SK-N-SH treated with all-trans-retinoic acid at 6 μM for 48 hours (cell line): Measurements from ENCODE around the gene GREM1.

Experiments
- ATAC-seq: fragments of 200-7000 bp; cut with Tn5 transposase; 3 replicates; pipeline ENCODE4 v1.9.1; 2020; ENCODE audit warnings: mild to moderate bottlenecking, moderate library complexity
- ARNTL ChIP-seq: fragments of 450-650 bp; formaldehyde crosslinking; IDR thresholded peaks from 2 replicates; pipeline ENCODE4 v1.5.0; 2020; ENCODE audit warnings: low read depth, mild to moderate bottlenecking, moderate library complexity, borderline replicate concordance
- BACH2 ChIP-seq: fragments of 250-450 bp; sonication (Bioruptor Pico); IDR thresholded peaks from 2 replicates; pipeline ENCODE4 v1.9.0; 2021; ENCODE audit warnings: mild to moderate bottlenecking, borderline replicate concordance
- CSDC2 ChIP-seq: fragments of 250-450 bp; sonication (Bioruptor Pico); IDR thresholded peaks from 2 replicates; pipeline ENCODE4 v1.5.0; 2020; ENCODE audit warnings: mild to moderate bottlenecking, moderate library complexity
- ESRRG ChIP-seq: fragments of 250-450 bp; sonication (Bioruptor Pico); IDR thresholded peaks from 2 replicates; pipeline ENCODE4 v1.6.1; 2021; ENCODE audit warnings: mild to moderate bottlenecking
- GLIS3 ChIP-seq: fragments of 250-450 bp; sonication (Bioruptor Pico); IDR thresholded peaks from 2 replicates; pipeline ENCODE4 v1.5.0; 2020; ENCODE audit warnings: mild to moderate bottlenecking, moderate library complexity
- OSR1 ChIP-seq: fragments of 250-450 bp; sonication (Bioruptor Pico); IDR thresholded peaks from 2 replicates; pipeline ENCODE4 v1.8.0; 2022; ENCODE audit warnings: moderate library complexity, mild to moderate bottlenecking, inconsistent platforms
- PPARA ChIP-seq: fragments of 250-450 bp; sonication (Bioruptor Pico); IDR thresholded peaks from 2 replicates; pipeline ENCODE4 v1.5.0; 2020; ENCODE audit warnings: mild to moderate bottlenecking, borderline replicate concordance
- RARB ChIP-seq: fragments of 250-450 bp; sonication (Bioruptor Pico); IDR thresholded peaks from 2 replicates; pipeline ENCODE4 v1.8.0; 2021; ENCODE audit warnings: mild to moderate bottlenecking, moderate library complexity
- SNAI2 ChIP-seq: fragments of 250-450 bp; sonication (Bioruptor Pico); IDR thresholded peaks from 2 replicates; pipeline ENCODE4 v1.5.0; 2020; ENCODE audit warnings: mild to moderate bottlenecking, moderate library complexity
- TCF4 ChIP-seq: fragments of 250-450 bp; sonication (Bioruptor Pico); IDR thresholded peaks from 2 replicates; pipeline ENCODE4 v1.8.0; 2021; ENCODE audit warnings: mild to moderate bottlenecking, moderate library complexity, borderline replicate concordance
- TOX ChIP-seq: fragments of 250-450 bp; sonication (Bioruptor Pico); IDR thresholded peaks from 2 replicates; pipeline ENCODE4 v1.8.0; 2021; ENCODE audit warnings: mild to moderate bottlenecking, moderate library complexity, borderline replicate concordance
- ZC3H10 ChIP-seq: fragments of 250-450 bp; sonication (Bioruptor Pico); IDR thresholded peaks from 2 replicates; pipeline ENCODE4 v1.5.1; 2021; ENCODE audit warnings: mild to moderate bottlenecking, moderate library complexity
- ZFP3 ChIP-seq: fragments of 250-450 bp; sonication (Bioruptor Pico); IDR thresholded peaks from 2 replicates; pipeline ENCODE4 v1.5.0; 2020; ENCODE audit warnings: mild to moderate bottlenecking, moderate library complexity
- ZFP30 ChIP-seq: fragments of 450-650 bp; formaldehyde crosslinking; IDR thresholded peaks from 2 replicates; pipeline ENCODE4 v1.5.0; 2022; ENCODE audit warnings: mild to moderate bottlenecking, moderate library complexity
- ZNF565 ChIP-seq: fragments of 450-650 bp; formaldehyde crosslinking; conservative IDR thresholded peaks from 2 replicates; pipeline ENCODE4 v1.5.0; 2020; ENCODE audit warnings: low read depth, mild to moderate bottlenecking, moderate library complexity
- ZNF70 ChIP-seq: fragments of 450-650 bp; formaldehyde crosslinking; IDR thresholded peaks from 2 replicates; pipeline ENCODE4 v1.5.0; 2020; ENCODE audit warnings: mild to moderate bottlenecking, moderate library complexity
- ZNF8 ChIP-seq: fragments of 450-650 bp; formaldehyde crosslinking; IDR thresholded peaks from 2 replicates; pipeline ENCODE4 v1.5.0; 2020; ENCODE audit warnings: mild to moderate bottlenecking, moderate library complexity
- TF ChIP-seq, protein P1 (sequence below): fragments of 250-450 bp; sonication (Bioruptor Pico); IDR thresholded peaks from 2 replicates; pipeline ENCODE4 v1.8.0; 2020; ENCODE audit warnings: mild to moderate bottlenecking, moderate library complexity, borderline replicate concordance
- TF ChIP-seq, protein P2 (sequence below): fragments of 250-450 bp; sonication (Bioruptor Pico); IDR thresholded peaks from 2 replicates; pipeline ENCODE4 v1.5.1; 2021; ENCODE audit warnings: mild to moderate bottlenecking, moderate library complexity
- TF ChIP-seq, protein P3 (sequence below): fragments of 250-450 bp; sonication (Bioruptor Pico); IDR thresholded peaks from 2 replicates; pipeline ENCODE4 v1.5.0; 2020; ENCODE audit warnings: mild to moderate bottlenecking, moderate library complexity
- TF ChIP-seq, protein P4 (sequence below): fragments of 250-450 bp; sonication (Bioruptor Pico); IDR thresholded peaks from 2 replicates; pipeline ENCODE4 v1.8.0; 2021; ENCODE audit warnings: low read depth, mild to moderate bottlenecking, moderate library complexity, borderline replicate concordance

GREM1 gene

DNA sequence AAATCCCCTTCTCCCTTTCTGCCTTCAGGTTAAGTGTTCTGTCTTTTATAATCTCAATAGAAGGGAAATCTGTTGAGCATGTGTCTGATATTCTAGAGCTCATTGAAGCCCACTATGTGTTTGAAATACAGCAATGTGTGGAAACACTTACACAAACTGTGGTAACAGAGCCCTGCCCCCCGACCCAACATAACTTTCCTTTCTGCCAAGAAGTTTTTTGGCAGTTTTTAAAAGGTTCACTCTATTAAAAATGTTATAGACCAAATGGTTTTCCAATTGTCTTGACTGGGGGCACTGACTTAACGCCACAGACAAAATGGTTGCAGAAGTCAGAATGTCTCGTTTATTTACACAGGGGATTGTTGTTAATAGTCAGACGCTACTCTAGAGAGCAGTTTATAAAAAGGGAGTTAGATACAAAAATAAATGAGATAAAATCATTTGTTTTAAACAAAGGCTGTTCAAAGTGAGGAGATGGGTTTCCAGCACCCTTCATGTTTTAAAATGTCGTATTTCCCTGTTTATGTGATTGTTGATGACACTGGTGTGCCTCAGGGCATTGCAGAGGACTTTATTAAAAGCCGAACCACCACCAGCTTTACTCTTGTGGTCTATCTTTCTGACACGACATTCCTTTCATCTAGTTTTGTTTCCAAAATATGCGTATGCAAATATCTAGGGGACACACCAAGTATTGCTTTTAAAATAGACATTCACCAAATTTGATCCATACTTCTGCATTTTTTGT is 26.7 kb upstream of the GREM1 start:
- TF ChIP-seq ZC3H10 (CRISPR knock-in tag) = no peak
- no peak for TF ChIP-seq CSDC2 (CRISPR knock-in tag)
- TF ChIP-seq, protein P1, sequence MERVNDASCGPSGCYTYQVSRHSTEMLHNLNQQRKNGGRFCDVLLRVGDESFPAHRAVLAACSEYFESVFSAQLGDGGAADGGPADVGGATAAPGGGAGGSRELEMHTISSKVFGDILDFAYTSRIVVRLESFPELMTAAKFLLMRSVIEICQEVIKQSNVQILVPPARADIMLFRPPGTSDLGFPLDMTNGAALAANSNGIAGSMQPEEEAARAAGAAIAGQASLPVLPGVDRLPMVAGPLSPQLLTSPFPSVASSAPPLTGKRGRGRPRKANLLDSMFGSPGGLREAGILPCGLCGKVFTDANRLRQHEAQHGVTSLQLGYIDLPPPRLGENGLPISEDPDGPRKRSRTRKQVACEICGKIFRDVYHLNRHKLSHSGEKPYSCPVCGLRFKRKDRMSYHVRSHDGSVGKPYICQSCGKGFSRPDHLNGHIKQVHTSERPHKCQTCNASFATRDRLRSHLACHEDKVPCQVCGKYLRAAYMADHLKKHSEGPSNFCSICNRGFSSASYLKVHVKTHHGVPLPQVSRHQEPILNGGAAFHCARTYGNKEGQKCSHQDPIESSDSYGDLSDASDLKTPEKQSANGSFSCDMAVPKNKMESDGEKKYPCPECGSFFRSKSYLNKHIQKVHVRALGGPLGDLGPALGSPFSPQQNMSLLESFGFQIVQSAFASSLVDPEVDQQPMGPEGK (CRISPR knock-in tag) = no peak

DNA sequence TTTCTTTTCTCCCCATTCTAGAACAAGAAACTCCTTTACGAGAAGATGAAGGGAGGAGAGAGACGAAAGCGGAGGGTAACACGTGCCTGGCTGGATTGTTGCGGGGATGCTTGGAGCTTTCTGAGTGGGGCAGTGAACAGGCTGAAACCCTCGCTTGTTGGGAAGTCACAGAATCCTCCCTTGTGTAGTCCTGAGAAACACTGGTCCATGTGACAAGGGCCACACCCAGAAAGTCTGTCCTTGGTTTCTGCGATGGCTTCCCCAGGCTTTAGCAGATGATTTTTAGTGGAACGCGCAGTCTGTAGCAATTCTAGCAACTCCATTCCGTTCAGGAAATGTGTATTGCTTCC is 26.1 kb upstream of the GREM1 start:
- TF ChIP-seq ZFP3 (no peak), OSR1 (CRISPR knock-in tag) (no peak), RARB (no peak), ZNF565 (no peak), PPARA (no peak), TOX (no peak), CSDC2 (CRISPR knock-in tag) (no peak), BACH2 (CRISPR knock-in tag) (no peak), ESRRG (CRISPR knock-in tag) (no peak), ZNF8 (no peak)
- TF ChIP-seq, protein P2, sequence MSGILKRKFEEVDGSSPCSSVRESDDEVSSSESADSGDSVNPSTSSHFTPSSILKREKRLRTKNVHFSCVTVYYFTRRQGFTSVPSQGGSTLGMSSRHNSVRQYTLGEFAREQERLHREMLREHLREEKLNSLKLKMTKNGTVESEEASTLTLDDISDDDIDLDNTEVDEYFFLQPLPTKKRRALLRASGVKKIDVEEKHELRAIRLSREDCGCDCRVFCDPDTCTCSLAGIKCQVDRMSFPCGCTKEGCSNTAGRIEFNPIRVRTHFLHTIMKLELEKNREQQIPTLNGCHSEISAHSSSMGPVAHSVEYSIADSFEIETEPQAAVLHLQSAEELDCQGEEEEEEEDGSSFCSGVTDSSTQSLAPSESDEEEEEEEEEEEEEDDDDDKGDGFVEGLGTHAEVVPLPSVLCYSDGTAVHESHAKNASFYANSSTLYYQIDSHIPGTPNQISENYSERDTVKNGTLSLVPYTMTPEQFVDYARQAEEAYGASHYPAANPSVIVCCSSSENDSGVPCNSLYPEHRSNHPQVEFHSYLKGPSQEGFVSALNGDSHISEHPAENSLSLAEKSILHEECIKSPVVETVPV = no peak
- TF ChIP-seq, protein P3, sequence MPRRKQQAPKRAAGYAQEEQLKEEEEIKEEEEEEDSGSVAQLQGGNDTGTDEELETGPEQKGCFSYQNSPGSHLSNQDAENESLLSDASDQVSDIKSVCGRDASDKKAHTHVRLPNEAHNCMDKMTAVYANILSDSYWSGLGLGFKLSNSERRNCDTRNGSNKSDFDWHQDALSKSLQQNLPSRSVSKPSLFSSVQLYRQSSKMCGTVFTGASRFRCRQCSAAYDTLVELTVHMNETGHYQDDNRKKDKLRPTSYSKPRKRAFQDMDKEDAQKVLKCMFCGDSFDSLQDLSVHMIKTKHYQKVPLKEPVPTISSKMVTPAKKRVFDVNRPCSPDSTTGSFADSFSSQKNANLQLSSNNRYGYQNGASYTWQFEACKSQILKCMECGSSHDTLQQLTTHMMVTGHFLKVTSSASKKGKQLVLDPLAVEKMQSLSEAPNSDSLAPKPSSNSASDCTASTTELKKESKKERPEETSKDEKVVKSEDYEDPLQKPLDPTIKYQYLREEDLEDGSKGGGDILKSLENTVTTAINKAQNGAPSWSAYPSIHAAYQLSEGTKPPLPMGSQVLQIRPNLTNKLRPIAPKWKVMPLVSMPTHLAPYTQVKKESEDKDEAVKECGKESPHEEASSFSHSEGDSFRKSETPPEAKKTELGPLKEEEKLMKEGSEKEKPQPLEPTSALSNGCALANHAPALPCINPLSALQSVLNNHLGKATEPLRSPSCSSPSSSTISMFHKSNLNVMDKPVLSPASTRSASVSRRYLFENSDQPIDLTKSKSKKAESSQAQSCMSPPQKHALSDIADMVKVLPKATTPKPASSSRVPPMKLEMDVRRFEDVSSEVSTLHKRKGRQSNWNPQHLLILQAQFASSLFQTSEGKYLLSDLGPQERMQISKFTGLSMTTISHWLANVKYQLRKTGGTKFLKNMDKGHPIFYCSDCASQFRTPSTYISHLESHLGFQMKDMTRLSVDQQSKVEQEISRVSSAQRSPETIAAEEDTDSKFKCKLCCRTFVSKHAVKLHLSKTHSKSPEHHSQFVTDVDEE (CRISPR knock-in tag) = no peak
- TF ChIP-seq, all 23 proteins: peak for 0
- no peak for ATAC-seq

More for the DNA sequence above, 26.7 kb upstream of the GREM1 start:
- no peak for ATAC-seq

DNA sequence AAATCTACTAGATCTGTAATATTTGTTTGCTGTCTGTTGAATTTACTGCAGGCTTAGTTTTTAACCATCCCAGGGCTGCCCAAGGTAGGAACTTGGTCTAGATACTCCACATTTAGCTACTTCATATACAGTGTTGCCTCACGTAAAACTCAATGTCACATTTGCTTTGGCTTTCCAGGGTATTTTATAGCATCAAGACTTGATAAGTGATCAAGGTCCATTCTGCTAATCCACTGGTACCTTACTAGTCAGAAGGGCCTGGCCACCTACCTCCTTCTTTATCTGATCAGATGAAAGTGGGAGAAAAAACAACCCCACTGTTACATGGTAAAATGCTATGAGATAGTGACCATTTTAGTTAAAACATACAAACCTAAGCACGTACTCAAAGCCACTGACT is 25.5 kb upstream of the GREM1 start:
- no peak for TF ChIP-seq BACH2 (CRISPR knock-in tag)
- TF ChIP-seq, protein P3 (CRISPR knock-in tag) = no peak
- TF ChIP-seq ESRRG (CRISPR knock-in tag) = no peak
- no peak for TF ChIP-seq CSDC2 (CRISPR knock-in tag)
- TF ChIP-seq, protein P4, sequence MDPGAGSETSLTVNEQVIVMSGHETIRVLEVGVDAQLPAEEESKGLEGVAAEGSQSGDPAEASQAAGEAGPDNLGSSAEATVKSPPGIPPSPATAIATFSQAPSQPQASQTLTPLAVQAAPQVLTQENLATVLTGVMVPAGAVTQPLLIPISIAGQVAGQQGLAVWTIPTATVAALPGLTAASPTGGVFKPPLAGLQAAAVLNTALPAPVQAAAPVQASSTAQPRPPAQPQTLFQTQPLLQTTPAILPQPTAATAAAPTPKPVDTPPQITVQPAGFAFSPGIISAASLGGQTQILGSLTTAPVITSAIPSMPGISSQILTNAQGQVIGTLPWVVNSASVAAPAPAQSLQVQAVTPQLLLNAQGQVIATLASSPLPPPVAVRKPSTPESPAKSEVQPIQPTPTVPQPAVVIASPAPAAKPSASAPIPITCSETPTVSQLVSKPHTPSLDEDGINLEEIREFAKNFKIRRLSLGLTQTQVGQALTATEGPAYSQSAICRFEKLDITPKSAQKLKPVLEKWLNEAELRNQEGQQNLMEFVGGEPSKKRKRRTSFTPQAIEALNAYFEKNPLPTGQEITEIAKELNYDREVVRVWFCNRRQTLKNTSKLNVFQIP (CRISPR knock-in tag) = no peak
- TF ChIP-seq RARB = no peak
- ATAC-seq = no peak

DNA sequence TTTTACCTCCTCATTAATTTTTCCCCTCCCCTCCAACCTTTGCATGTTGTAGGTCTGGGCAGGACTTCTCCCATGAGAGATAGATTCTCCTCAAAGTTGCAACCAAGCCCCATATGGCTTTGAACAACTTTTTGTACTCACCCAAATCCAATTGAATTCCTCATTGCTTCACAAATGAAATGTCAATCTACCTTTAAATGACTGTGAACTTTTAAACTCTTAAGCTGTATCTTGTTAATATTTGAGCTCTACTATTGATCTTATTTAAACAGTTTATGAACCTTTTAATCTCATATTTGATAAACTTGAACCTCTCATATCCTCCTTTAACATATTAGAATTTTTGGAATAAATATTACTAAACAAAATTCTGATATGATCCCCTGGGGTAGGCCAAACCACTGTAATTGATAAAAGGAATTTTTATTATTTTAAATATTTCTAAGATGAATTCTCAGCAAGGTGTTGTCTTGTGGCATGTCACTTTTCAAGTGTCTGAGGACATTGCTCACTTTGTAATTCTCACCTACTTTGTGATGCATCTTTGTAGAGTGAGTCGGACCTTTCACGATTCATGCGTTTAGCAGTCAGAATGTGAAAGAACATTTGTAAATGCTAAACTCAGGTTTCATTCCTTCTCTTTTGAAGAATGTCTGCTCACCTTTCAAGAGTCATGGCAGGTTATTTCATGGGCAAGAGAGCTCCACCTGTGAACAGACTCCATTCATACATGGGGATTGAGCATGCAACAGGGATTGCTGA is 23.4 kb upstream of the GREM1 start:
- ATAC-seq = no peak
- TF ChIP-seq ZNF565 = no peak
- TF ChIP-seq ZNF70 = no peak
- no peak for TF ChIP-seq TCF4 (CRISPR knock-in tag)
- TF ChIP-seq CSDC2 (CRISPR knock-in tag) = no peak
- TF ChIP-seq SNAI2 = no peak
- no peak for TF ChIP-seq GLIS3 (CRISPR knock-in tag)
- TF ChIP-seq ZFP30 (CRISPR knock-in tag) = no peak
- TF ChIP-seq OSR1 (CRISPR knock-in tag) = no peak
- TF ChIP-seq, protein P3 (CRISPR knock-in tag) = no peak
- TF ChIP-seq ZNF8 = no peak
- no peak for TF ChIP-seq ARNTL (CRISPR knock-in tag)
- no peak for TF ChIP-seq RARB
- TF ChIP-seq ZC3H10 (CRISPR knock-in tag) = no peak
- TF ChIP-seq ZFP3 = no peak
- TF ChIP-seq ESRRG (CRISPR knock-in tag) = no peak
